ENCODE measurements around the gene ARHGAP8.

DNA sequence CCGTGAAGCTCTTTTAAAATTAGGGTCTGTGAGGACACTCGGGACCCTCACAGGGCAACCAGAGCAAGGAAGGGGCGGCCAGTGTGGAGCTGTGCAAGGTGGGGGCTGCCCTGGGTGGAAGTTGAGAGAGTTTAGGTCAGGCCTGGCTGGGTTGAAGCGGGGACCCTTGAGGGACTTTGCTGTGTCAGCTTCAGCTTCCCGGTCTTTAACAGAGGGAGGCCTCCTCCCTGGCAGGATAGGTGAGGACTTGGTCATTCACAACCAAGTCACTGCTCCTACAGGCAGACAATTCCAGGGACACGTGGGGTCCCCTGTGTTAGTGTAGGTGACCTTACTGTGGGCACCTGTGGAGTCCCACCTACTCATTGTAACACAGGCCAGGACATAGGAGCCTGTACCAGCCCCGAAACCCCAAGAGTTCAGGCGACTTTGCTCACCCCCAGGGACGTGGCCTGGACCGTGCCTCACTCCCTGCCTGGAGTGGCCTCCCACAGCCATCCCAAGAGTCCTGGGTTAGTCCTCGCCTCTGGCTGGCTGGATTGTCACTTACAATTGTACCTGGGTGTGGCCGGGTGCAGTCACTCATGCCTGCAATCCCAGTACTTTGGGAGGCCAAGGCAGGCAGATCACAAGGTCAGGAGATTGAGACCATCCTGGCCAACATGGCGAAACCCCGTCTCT is 18.8 kb upstream of the ARHGAP8 start:
- no peak for TF ChIP-seq POLR2AphosphoS5 (IDR thresholded peaks at IDR 0.05; ENCODE audit: low read depth)
- TF ChIP-seq, protein P1, sequence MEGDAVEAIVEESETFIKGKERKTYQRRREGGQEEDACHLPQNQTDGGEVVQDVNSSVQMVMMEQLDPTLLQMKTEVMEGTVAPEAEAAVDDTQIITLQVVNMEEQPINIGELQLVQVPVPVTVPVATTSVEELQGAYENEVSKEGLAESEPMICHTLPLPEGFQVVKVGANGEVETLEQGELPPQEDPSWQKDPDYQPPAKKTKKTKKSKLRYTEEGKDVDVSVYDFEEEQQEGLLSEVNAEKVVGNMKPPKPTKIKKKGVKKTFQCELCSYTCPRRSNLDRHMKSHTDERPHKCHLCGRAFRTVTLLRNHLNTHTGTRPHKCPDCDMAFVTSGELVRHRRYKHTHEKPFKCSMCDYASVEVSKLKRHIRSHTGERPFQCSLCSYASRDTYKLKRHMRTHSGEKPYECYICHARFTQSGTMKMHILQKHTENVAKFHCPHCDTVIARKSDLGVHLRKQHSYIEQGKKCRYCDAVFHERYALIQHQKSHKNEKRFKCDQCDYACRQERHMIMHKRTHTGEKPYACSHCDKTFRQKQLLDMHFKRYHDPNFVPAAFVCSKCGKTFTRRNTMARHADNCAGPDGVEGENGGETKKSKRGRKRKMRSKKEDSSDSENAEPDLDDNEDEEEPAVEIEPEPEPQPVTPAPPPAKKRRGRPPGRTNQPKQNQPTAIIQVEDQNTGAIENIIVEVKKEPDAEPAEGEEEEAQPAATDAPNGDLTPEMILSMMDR (conservative IDR thresholded peaks at IDR 0.05; ENCODE audit: low read depth in 2 of 2): no peak
- TF ChIP-seq, protein P2, sequence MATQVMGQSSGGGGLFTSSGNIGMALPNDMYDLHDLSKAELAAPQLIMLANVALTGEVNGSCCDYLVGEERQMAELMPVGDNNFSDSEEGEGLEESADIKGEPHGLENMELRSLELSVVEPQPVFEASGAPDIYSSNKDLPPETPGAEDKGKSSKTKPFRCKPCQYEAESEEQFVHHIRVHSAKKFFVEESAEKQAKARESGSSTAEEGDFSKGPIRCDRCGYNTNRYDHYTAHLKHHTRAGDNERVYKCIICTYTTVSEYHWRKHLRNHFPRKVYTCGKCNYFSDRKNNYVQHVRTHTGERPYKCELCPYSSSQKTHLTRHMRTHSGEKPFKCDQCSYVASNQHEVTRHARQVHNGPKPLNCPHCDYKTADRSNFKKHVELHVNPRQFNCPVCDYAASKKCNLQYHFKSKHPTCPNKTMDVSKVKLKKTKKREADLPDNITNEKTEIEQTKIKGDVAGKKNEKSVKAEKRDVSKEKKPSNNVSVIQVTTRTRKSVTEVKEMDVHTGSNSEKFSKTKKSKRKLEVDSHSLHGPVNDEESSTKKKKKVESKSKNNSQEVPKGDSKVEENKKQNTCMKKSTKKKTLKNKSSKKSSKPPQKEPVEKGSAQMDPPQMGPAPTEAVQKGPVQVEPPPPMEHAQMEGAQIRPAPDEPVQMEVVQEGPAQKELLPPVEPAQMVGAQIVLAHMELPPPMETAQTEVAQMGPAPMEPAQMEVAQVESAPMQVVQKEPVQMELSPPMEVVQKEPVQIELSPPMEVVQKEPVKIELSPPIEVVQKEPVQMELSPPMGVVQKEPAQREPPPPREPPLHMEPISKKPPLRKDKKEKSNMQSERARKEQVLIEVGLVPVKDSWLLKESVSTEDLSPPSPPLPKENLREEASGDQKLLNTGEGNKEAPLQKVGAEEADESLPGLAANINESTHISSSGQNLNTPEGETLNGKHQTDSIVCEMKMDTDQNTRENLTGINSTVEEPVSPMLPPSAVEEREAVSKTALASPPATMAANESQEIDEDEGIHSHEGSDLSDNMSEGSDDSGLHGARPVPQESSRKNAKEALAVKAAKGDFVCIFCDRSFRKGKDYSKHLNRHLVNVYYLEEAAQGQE (IDR thresholded peaks at IDR 0.05; ENCODE audit: unreplicated experiment): no peak
- TF ChIP-seq EZH2 (IDR thresholded peaks at IDR 0.05; ENCODE audit: low read depth, unreplicated experiment): no peak
- no peak for TF ChIP-seq CREB1 (CRISPR knock-in tag; IDR thresholded peaks at IDR 0.05; ENCODE audit: low read depth)
